ENCODE results near the gene PP2D1. TPM values are rescaled to one million over a fixed set of nuclear protein-coding genes. Genes with fewer than 3 reads are reported as not detected.

The PP2D1 gene
- total and polyA plus RNA-seq, 2 donors (not counting 3 experiments of a cell fraction or from before 2014, with no cell fraction given), result not detected

GRCh38 chr3:20028905-20029331 is 16.9 kb upstream of the PP2D1 start:
- H3K4me3 ChIP-seq (replicated peaks in 1 of 3; ENCODE audit: insufficient read depth in 1 of 3, low read depth in 1 of 3, low read length in 3 of 3), result no peak overlapping the region
- no peak overlapping the region for H3K4me2 ChIP-seq (ENCODE audit: insufficient read depth, low read length)
- H3K27me3 ChIP-seq (ENCODE audit: control insufficient read depth in 2 of 2, insufficient read depth in 2 of 2, low read length in 2 of 2), result no peaks in the 10 kb centered on the region
- H4K20me1 ChIP-seq (replicated peaks; ENCODE audit: control insufficient read depth, extremely low read depth, insufficient read depth, low read length), result no peaks in the 10 kb centered on the region
- no peaks in the 10 kb centered on the region for H3K36me3 ChIP-seq (ENCODE audit: control insufficient read depth in 2 of 2, extremely low read depth in 1 of 2, insufficient read depth in 2 of 2, low read length in 2 of 2)
- no peak overlapping the region for H3K9ac ChIP-seq (replicated peaks; ENCODE audit: extremely low read depth, insufficient read depth, low read length)
- intact Hi-C loops (cut with micrococcal nuclease) (no loop called here), dilution Hi-C loops (cut with MboI; ENCODE audit: extremely low pct_ligation_motif_present, low sequenced_read_pairs) (no loop called here)
- FAIRE-seq (no peak), DNase-seq (ENCODE audit: low read depth, low spot score) (no peak)
- no peak overlapping the region for H2AFZ ChIP-seq (ENCODE audit: low read depth, low read length)
- H3K79me2 ChIP-seq (ENCODE audit: control insufficient read depth, insufficient read depth, low read length), result no peaks in the 10 kb centered on the region
- TF ChIP-seq JUN (IDR thresholded peaks at IDR 0.05; ENCODE audit: borderline replicate concordance, insufficient read depth, insufficient read length, low read depth), result no peak
- CTCF ChIA-PET, result interaction anchor here (1.4 kb wide), 1 partner anchor 34 kb away, joined by 3 read pairs; no protein-coding TSS in a partner anchor
- no TSS peak for BruUV-seq (replicated peaks)
- H3K9me1 ChIP-seq (replicated peaks; ENCODE audit: control insufficient read depth, extremely low read depth, insufficient read depth, low read length), result no peaks in the 10 kb centered on the region
- POLR2A ChIA-PET, result no interaction called here
- no peak overlapping the region for H3K27ac ChIP-seq (ENCODE audit: insufficient read depth, low read depth, low read length)
- H3K4me1 ChIP-seq (ENCODE audit: control insufficient read depth, extremely low read depth, insufficient read depth, low read length), result peaks cover 9% of the 10 kb centered on the region
- H3K9me3 ChIP-seq (replicated peaks; ENCODE audit: control insufficient read depth, insufficient read depth, low read length), result no peaks in the 10 kb centered on the region

GRCh38 chr3:20027136-20027535 is 15.1 kb upstream of the PP2D1 start:
- no peaks in the 10 kb centered on the region for H3K27me3 ChIP-seq (ENCODE audit: control insufficient read depth in 2 of 2, insufficient read depth in 2 of 2, low read length in 2 of 2)
- FAIRE-seq (no peak), DNase-seq (ENCODE audit: low read depth, low spot score) (peak; percentile 9)
- TF ChIP-seq POLR2AphosphoS5 (IDR thresholded peaks at IDR 0.05; ENCODE audit: insufficient read depth, low read depth, low read length), result no peak
- TF ChIP-seq CTCF (IDR thresholded peaks at IDR 0.05; ENCODE audit: extremely low read depth in 1 of 2, insufficient read depth in 1 of 2, low read depth in 1 of 2, low read length in 2 of 2), result no peak
- TF ChIP-seq EZH2 (IDR thresholded peaks at IDR 0.05; ENCODE audit: borderline replicate concordance, low read depth, low read length, severe bottlenecking), result no peak
- ChIA-PET CTCF (interaction anchor here (1.2 kb wide), 1 partner anchor 141 kb away, joined by 4 read pairs; no protein-coding TSS in a partner anchor), POLR2A (interaction anchor here (0.6 kb wide), 1 partner anchor 36 kb away, joined by 3 read pairs; no protein-coding TSS in a partner anchor)
- no peaks in the 10 kb centered on the region for H3K79me2 ChIP-seq (ENCODE audit: control insufficient read depth, insufficient read depth, low read length)
- no peaks in the 10 kb centered on the region for H3K9me3 ChIP-seq (replicated peaks; ENCODE audit: control insufficient read depth, insufficient read depth, low read length)
- BruUV-seq (replicated peaks), result no TSS peak
- no peak overlapping the region for H3K27ac ChIP-seq (ENCODE audit: insufficient read depth, low read depth, low read length)
- H3K9me1 ChIP-seq (replicated peaks; ENCODE audit: control insufficient read depth, extremely low read depth, insufficient read depth, low read length), result no peaks in the 10 kb centered on the region
- H3K4me2 ChIP-seq (ENCODE audit: insufficient read depth, low read length), result no peak overlapping the region
- intact Hi-C loops (cut with micrococcal nuclease) (no loop called here), dilution Hi-C loops (cut with MboI; ENCODE audit: extremely low pct_ligation_motif_present, low sequenced_read_pairs) (no loop called here)
- H3K9ac ChIP-seq (replicated peaks; ENCODE audit: extremely low read depth, insufficient read depth, low read length), result no peak overlapping the region
- H3K4me1 ChIP-seq (ENCODE audit: control insufficient read depth, extremely low read depth, insufficient read depth, low read length), result peaks cover 21% of the 10 kb centered on the region
- H2AFZ ChIP-seq (ENCODE audit: low read depth, low read length), result peak overlapping the region; percentile 2
- H4K20me1 ChIP-seq (replicated peaks; ENCODE audit: control insufficient read depth, extremely low read depth, insufficient read depth, low read length), result no peaks in the 10 kb centered on the region
- no peak overlapping the region for H3K4me3 ChIP-seq (replicated peaks in 1 of 3; ENCODE audit: insufficient read depth in 1 of 3, low read depth in 1 of 3, low read length in 3 of 3)
- no peaks in the 10 kb centered on the region for H3K36me3 ChIP-seq (ENCODE audit: control insufficient read depth in 2 of 2, extremely low read depth in 1 of 2, insufficient read depth in 2 of 2, low read length in 2 of 2)
